ENCODE data around the gene HSD17B14. TPM values are rescaled to one million over a fixed set of nuclear protein-coding genes. Genes with fewer than 3 reads are reported as not detected.
"Not testable (repeated sequence)": the region's sequence is repeated elsewhere in the genome, so short reads cannot be mapped to it uniquely, and the experiment has no call there.

Gene HSD17B14
- under 1 TPM in 1 of 2 experiments, not detected in 1; 0.31 TPM for total RNA-seq

DNA sequence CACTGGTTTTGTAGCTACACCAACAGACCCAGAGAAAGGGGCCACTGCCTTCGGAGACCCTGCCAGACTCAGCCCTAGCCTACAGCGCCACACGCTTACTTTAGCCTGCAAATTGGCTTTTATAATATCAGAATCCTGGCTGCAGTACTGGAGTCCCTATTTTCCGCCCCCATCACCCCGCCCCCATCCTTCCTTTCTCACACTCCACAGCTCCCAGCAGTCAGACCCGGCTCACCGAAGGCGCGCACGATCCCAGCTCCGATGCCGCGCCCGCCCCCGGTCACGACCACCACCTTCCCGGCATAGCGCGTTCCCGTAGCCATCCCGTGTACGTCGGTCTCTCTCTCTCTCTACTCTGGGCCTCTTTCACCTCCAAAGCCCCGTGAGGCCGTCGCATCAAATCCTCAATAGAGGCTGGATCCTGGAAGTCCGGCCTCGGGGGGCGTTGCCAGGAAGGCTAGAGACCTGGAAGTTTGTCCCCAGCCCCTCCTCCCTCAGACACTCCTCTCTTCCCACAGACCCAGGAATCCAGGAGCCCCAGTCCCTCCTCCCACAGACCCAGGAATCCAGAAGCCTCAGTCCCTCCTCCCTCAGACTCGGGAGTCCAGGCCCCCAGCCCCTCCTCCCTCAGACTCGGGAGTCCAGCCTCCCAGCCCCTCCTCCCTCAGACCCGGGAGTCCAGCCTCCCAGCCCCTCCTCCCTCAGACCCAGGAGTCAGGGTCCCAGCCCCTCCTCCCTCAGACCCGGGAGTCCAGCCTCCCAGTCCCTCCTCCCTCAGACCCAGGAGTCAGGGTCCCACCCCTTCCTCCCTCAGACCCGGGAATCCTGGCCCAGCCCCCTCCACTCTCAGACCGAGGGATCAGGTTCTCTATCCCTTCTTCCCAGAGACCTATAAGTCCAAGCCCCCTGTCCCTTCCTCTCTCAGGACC, at the start of gene HSD17B14:
Gene HSD17B14, minus strand, starts transcription at position 403 of the 929 bp plus-strand sequence. Its CDS starts 80 bp downstream, at position 323.
- ChIA-PET POLR2A (interaction anchor here (0.8 to 2.2 kb wide), 2 partner anchors 41 to 129 kb away, joined by 3 to 4 read pairs; partner anchors contain the start of gene FTL), CTCF (interaction anchor here (0.6 to 2.5 kb wide), 17 partner anchors 8 to 339 kb away, joined by 3 to 38 read pairs (median 3); no protein-coding TSS in a partner anchor)
- H3K9me3 Mint-ChIP-seq = no peaks in the 10 kb centered on the region
- no peak for DNase-seq
- peaks cover 9% of the 10 kb centered on the region for H3K27me3 Mint-ChIP-seq
- intact Hi-C loops (cut with micrococcal nuclease) = loop anchor here (2.0 kb wide), 2 partner anchors 134 to 190 kb away; partner anchors contain the start of gene CA11
- peaks cover 14% of the 10 kb centered on the region for H3K4me1 Mint-ChIP-seq (ENCODE audit: low read depth)
- no peaks in the 10 kb centered on the region for H3K36me3 Mint-ChIP-seq
- peak within 1 kb of the TSS; percentile 73 for H3K4me3 Mint-ChIP-seq
- H3K27ac Mint-ChIP-seq = no peak within 1 kb of the TSS

DNA sequence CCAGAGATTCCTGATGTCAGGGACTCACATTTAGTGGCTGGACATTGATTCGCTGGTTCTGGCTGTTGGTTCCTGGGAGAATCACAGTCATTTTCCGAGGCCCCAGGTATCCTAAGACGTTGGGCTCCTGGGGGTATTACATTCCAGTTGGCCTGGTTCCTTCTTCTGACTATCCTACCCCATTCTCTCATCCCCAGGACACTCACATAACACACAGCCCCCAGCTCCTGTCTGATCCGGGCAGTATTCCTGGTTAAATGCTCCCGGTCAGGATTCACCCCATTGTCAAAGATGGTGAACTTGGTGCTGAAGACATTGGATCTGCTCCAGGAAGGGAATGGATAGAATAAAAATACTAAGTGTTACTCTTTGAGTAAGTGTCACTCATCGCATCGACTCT, 47.4 kb upstream of the HSD17B14 start:
- Mint-ChIP-seq H3K27me3 (no peaks in the 10 kb centered on the region), H3K4me3 (no peak overlapping the region), H3K4me1 (ENCODE audit: low read depth) (peaks cover 1% of the 10 kb centered on the region), H3K27ac (no peak overlapping the region), H3K9me3 (no peaks in the 10 kb centered on the region), H3K36me3 (peaks cover under 1% of the 10 kb centered on the region)
- intact Hi-C loops (cut with micrococcal nuclease) = no loop called here
- CTCF ChIA-PET = no interaction called here
- no peak for DNase-seq
- POLR2A ChIA-PET = no interaction called here

DNA sequence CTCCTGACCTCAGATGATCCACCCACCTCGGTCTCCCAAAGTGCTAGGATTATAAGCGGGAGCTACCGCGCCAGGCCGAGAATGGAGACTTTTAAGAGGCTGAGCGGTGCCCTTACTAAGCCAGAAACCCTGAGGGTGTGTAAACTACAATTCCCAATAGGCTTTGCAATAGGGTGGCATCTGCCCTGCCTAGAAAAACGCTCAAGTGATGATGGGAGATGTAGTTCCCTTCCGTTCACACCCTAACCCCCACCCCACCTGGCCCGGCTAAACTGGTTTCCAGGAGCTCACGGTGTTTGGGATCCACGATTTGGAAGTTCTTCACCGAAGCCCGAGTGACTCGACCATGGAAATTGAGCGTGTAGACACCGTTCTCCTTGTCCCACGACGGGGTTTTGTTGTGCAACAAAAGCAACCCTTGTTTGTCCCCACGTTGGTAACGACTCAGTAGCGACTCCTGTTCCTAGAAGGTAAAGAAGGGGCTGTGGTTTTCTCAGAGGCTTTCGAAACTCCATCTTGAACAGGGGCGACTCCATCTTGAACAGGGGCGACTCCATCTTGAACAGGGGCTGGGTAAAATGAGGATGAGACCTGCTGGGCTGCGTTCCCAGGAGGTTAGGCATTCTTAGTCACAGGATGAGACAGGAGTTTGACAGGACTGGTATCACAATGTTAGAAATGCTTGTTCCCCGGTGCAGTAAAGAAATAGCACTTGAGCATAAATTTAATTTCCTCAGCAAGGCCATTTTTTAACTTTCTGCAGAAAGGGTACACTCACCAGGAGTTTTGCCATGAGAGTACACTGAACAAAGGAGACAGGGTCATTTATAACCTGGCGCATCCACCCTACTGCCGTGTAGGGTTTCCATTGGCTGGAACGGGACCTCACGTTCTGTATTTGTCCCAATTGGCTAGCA, 45.7 kb upstream of the HSD17B14 start:
- H3K27ac Mint-ChIP-seq = no peak overlapping the region
- no peak for DNase-seq
- H3K9me3 Mint-ChIP-seq = no peaks in the 10 kb centered on the region
- H3K4me1 Mint-ChIP-seq (ENCODE audit: low read depth) = peaks cover 12% of the 10 kb centered on the region
- POLR2A ChIA-PET = no interaction called here
- no peak overlapping the region for H3K4me3 Mint-ChIP-seq
- no peaks in the 10 kb centered on the region for H3K27me3 Mint-ChIP-seq
- CTCF ChIA-PET = interaction anchor here (1.6 kb wide), 1 partner anchor 89 kb away, joined by 5 read pairs; no protein-coding TSS in a partner anchor
- intact Hi-C loops (cut with micrococcal nuclease) = no loop called here
- H3K36me3 Mint-ChIP-seq = peaks cover 9% of the 10 kb centered on the region

DNA sequence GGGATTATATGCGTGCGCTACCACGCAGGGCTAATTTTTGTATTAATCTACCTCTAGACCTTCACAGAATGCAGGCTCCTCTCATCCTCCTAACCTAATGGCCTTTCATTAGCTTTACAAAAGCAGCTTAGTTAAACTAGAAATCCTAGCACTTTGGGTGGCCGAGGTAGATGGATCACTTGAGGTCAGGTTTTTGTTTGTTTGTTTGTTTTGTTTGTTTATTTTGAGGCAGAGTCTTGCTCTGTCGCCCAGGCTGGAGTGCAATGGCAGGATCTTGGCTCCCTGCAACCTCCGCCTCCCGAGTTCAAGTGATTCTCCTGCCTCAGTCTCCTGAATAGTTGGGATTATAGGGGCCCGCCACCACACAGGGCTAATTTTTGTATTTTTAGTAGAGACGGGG, 43.4 kb upstream of the HSD17B14 start:
- H3K9me3 Mint-ChIP-seq, CTCF ChIA-PET, H3K27ac Mint-ChIP-seq, H3K27me3 Mint-ChIP-seq, H3K4me3 Mint-ChIP-seq, DNase-seq: not testable (repeated sequence)
- Mint-ChIP-seq H3K36me3 (peaks cover 28% of the 10 kb centered on the region), H3K4me1 (ENCODE audit: low read depth) (peaks cover 20% of the 10 kb centered on the region)
- intact Hi-C loops (cut with micrococcal nuclease) = loop anchor here (10.0 kb wide), 1 partner anchor 555 kb away; the partner anchor contains the start of gene EMP3
- POLR2A ChIA-PET = interaction anchor here (1.2 kb wide), 1 partner anchor 21 kb away, joined by 3 read pairs; the partner anchor contains the start of gene NUCB1

DNA sequence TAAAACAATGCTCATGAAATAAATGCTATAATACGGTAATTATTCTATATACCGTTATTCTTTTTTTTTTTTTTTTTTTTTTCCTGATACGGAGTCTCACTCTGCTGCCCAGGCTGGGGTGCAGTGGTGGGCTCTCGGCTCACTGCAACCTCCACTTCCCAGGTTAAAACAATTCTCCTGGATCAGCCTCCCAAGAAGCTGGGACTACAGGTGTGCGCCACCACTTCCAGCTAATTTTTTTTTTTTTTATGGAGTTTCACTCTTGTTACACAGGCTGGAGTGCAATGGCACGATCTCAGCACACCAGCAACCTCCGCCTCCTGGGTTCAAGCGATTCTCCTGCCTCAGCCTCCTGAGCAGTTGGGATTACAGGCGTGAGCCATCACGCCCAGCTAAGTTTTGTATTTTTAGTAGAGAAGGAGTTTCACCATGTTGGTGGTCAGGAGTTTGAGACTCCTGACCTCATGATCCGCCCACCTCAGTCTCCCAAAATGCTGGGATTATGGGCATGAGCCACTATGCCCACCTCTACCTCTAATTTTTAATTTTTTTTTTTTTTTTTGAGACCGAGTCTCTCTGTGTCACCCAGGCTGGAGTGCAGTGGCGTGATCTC, 42.8 kb upstream of the HSD17B14 start:
- Mint-ChIP-seq H3K36me3 (peaks cover 34% of the 10 kb centered on the region), H3K27me3 (no peaks in the 10 kb centered on the region), H3K4me1 (ENCODE audit: low read depth) (peaks cover 25% of the 10 kb centered on the region), H3K27ac (no peak overlapping the region), H3K4me3 (no peak overlapping the region), H3K9me3 (no peaks in the 10 kb centered on the region)
- intact Hi-C loops (cut with micrococcal nuclease) = loop anchor here (10.0 kb wide), 1 partner anchor 554 kb away; the partner anchor contains the start of gene EMP3
- POLR2A ChIA-PET = interaction anchor here (1.2 kb wide), 1 partner anchor 21 kb away, joined by 3 read pairs; the partner anchor contains the start of gene NUCB1
- CTCF ChIA-PET = interaction anchor here (1.6 kb wide), 1 partner anchor 37 kb away, joined by 3 read pairs; no protein-coding TSS in a partner anchor
- no peak for DNase-seq

DNA sequence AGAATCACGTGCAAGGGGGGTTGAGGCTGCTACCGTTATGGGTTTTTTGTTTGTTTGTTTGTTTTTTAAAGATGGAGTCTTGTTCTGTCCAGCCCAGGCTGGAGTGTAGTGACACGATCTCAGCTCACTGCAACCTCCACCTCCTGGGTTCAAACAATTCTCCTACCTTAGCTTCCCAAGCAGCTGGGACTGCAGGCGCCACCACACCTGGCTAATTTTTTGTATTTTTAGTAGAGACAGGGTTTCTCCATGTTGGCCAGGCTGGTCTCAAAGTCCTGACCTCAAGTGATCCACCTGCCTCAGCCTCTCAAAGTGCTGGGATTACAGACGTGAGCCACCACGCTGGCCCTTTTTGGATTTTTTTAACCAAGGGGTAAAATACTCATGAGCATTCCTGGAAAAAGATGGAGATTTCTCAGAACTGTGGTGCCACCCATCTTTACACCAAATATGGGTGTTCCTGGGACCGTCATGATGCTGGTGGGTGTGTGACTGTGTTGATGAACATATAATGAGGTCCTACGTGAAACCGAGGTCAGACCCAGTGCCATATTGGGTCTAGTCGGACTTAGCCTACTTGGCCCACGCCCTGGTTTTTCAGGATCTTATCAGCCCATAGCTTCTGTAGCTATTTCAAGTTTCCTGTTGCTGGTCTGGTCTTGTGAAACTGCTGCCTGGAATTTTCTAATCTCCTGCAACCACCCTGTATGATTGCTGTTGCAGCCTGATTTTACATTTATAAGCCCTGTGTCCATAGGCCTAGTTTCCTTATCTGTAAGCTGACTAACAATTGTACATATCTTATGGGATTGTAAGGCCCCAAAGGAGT, 42.1 kb upstream of the HSD17B14 start:
- Mint-ChIP-seq H3K36me3 (peaks cover 41% of the 10 kb centered on the region), H3K27ac (peak overlapping the region; percentile 34), H3K27me3 (no peaks in the 10 kb centered on the region), H3K4me3 (no peak overlapping the region), H3K4me1 (ENCODE audit: low read depth) (peaks cover 33% of the 10 kb centered on the region), H3K9me3 (no peaks in the 10 kb centered on the region)
- POLR2A ChIA-PET = interaction anchor here (1.2 kb wide), 1 partner anchor 22 kb away, joined by 3 read pairs; the partner anchor contains the start of gene NUCB1
- intact Hi-C loops (cut with micrococcal nuclease) = loop anchor here (10.0 kb wide), 1 partner anchor 554 kb away; the partner anchor contains the start of gene EMP3
- peak; percentile 32 for DNase-seq
- CTCF ChIA-PET = interaction anchor here (1.0 to 1.6 kb wide), 2 partner anchors 36 to 92 kb away, joined by 3 read pairs; no protein-coding TSS in a partner anchor

DNA sequence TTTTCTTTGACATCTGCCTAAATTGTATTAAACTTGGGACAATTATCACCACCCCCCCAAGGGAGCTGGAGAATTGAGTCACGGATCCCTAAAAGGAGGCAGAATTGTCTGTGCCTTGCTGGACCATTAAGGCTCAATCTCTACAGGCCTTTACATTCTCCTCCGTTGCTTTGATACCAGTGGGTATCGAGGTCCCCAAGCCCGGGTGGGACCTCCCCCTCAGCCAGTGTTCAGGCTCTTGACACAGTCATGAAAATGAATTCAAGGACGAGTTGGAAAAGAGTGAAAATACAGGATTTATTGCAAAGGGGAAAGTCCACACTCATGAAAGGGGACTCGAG, 41.5 kb upstream of the HSD17B14 start:
- no peak for DNase-seq
- Mint-ChIP-seq H3K9me3 (no peaks in the 10 kb centered on the region), H3K36me3 (peaks cover 47% of the 10 kb centered on the region), H3K27me3 (no peaks in the 10 kb centered on the region), H3K27ac (peak overlapping the region; percentile 34), H3K4me3 (no peak overlapping the region), H3K4me1 (ENCODE audit: low read depth) (peaks cover 35% of the 10 kb centered on the region)
- intact Hi-C loops (cut with micrococcal nuclease) = loop anchor here (10.0 kb wide), 1 partner anchor 553 kb away; the partner anchor contains the start of gene EMP3
- CTCF ChIA-PET = interaction anchor here (1.0 to 1.6 kb wide), 2 partner anchors 35 to 93 kb away, joined by 3 read pairs; no protein-coding TSS in a partner anchor
- POLR2A ChIA-PET = interaction anchor here (2.7 kb wide), 1 partner anchor 93 kb away, joined by 7 read pairs; no protein-coding TSS in a partner anchor

DNA sequence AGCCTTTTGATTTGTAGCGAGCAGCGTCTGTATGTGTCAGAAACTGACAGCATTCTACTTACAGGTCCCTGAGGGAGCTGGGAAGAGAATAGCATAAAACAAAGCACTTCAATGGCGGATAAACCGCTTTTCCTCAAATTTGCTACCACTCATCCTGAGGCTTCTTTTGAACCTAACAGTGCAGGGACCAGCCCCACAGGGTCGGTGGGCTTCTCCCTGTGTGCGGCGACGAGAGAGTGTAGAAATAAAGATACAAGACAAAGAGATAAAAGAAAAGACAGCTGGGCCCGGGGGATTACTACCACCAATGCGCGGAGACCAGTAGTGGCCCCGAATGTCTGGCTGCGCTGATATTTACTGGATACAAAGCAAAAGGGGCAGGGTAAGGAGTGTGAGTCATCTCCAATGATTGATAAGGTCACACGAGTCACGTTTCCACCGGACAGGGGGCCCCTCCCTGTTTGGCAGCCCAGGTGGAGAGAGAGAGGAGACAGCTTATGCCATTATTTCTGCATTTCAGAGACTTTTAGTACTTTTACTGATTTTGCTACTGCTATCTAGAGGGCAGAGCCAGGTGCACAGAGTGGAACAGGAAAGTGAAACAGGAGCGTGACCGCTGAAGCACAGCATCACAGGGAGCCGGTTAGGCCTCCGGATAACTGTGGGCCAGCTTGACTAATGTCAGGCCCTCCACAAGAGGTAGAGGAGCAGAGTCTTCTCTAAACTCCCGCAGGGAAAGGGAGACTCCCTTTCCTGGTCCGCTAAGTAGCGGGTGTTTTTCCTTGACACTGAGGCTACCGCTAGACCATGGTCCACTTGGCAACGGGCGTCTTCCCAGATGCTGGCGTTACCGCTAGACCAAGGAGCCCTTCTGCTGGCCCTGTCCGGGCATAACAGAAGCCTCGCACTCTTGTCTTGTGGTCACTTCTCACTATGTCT, 40.0 kb upstream of the HSD17B14 start:
- H3K27ac Mint-ChIP-seq = peak overlapping the region; percentile 99
- H3K36me3 Mint-ChIP-seq = peaks cover 54% of the 10 kb centered on the region
- H3K9me3 Mint-ChIP-seq, H3K27me3 Mint-ChIP-seq: not testable (repeated sequence)
- peak overlapping the region; percentile 95 for H3K4me3 Mint-ChIP-seq
- peak; percentile 76 for DNase-seq
- POLR2A ChIA-PET = interaction anchor here (0.6 to 3.8 kb wide), 7 partner anchors 24 to 162 kb away, joined by 3 to 29 read pairs (median 5); partner anchors contain the start of genes BAX, FTL, NUCB1 and TULP2
- intact Hi-C loops (cut with micrococcal nuclease) = loop anchor here (10.0 kb wide), 1 partner anchor 552 kb away; the partner anchor contains the start of gene EMP3
- CTCF ChIA-PET = interaction anchor here (0.6 to 3.0 kb wide), 4 partner anchors 24 to 616 kb away, joined by 4 to 15 read pairs (median 6); partner anchors contain the start of genes GYS1, NUCB1 and RUVBL2
- peaks cover 37% of the 10 kb centered on the region for H3K4me1 Mint-ChIP-seq (ENCODE audit: low read depth)

DNA sequence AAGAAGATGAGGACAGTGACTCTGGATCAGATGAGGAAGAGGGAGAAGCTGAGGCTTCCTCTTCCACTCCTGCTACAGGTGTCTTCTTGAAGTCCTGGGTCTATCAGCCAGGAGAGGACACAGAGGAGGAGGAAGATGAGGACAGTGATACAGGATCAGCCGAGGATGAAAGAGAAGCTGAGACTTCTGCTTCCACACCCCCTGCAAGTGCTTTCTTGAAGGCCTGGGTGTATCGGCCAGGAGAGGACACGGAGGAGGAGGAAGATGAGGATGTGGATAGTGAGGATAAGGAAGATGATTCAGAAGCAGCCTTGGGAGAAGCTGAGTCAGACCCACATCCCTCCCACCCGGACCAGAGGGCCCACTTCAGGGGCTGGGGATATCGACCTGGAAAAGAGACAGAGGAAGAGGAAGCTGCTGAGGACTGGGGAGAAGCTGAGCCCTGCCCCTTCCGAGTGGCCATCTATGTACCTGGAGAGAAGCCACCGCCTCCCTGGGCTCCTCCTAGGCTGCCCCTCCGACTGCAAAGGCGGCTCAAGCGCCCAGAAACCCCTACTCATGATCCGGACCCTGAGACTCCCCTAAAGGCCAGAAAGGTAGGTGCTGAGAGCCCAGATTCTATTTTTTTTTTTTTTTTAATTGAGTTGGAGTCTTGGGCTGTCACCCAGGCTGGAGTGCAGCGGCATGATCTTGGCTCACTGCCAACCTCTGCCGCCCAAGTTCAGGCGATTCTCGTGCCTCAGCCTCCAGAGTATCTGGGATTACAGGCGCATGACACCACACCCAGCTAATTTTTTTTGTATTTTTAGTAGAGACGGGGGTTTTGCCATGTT, 38.2 kb upstream of the HSD17B14 start:
- ChIA-PET CTCF (interaction anchor here (0.6 to 3.0 kb wide), 5 partner anchors 25 to 147 kb away, joined by 3 to 15 read pairs (median 4); partner anchors contain the start of genes GYS1, NUCB1 and RUVBL2), POLR2A (interaction anchor here (0.7 to 3.8 kb wide), 9 partner anchors 26 to 625 kb away, joined by 3 to 29 read pairs (median 5); partner anchors contain the start of genes BAX, FTL, NUCB1 and TULP2)
- H3K4me1 Mint-ChIP-seq (ENCODE audit: low read depth) = peaks cover 37% of the 10 kb centered on the region
- no peaks in the 10 kb centered on the region for H3K9me3 Mint-ChIP-seq
- peak overlapping the region; percentile 95 for H3K4me3 Mint-ChIP-seq
- peak overlapping the region; percentile 99 for H3K27ac Mint-ChIP-seq
- intact Hi-C loops (cut with micrococcal nuclease) = loop anchor here (1.0 to 10.0 kb wide), 4 partner anchors 26 to 550 kb away; partner anchors contain the start of genes BCAT2, EMP3, GYS1 and NUCB1
- DNase-seq = peak; percentile 52
- peaks cover 54% of the 10 kb centered on the region for H3K36me3 Mint-ChIP-seq
- no peaks in the 10 kb centered on the region for H3K27me3 Mint-ChIP-seq

Data from activated CD4-positive, alpha-beta memory T cell treated with anti-CD3 and anti-CD28 coated beads for 36 hours (primary cell).